ENCODE data around the gene PTPRM. TPM values are rescaled to one million over a fixed set of nuclear protein-coding genes. Genes with fewer than 3 reads are reported as not detected.

PTPRM gene
- total and polyA plus RNA-seq, 12 donors, result 31.7 to 116 (median 61.2) TPM

DNA sequence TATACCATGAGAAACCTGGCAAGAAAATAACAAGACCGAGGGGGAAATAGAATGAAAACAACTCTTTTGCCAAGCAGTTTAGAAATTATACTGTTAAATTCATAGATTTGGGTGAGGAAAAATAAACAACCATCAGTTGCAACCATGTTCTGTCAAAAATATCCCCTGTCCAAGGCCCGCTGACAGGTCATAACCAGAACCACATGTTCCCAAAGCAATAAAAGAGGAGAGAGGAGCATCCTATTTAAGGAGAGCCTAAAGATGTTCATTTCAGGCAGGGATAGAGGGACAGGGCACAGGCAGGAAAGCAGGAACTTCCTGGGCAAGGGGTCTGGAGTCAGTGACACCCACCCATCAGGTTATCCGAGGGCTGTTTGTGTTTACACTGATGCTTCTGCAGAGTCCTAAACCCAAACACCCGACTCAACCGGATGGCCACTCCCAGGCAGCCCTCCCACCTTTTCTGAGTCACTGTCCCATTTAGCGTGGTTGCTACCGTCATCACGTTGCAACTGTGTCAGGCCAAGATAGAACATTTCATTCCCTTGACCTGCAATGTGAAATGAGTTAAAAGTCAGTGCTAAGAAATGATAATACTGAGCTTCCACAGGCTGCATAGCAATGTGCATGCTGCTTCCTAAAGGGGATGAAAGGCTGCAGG lies 573.9 kb downstream of the PTPRM start:
- no peaks in the 10 kb centered on the region for H3K27me3 ChIP-seq
- H3K4me1 ChIP-seq (replicated peaks in 1 of 2), result peaks cover 9 to 27% of the 10 kb centered on the region in 2 donors
- H3K9me3 ChIP-seq (replicated peaks in 1 of 3), result no peaks in the 10 kb centered on the region
- peak overlapping the region in 3 of 5 donors; percentile 60 to 76 (median 63) for H3K27ac ChIP-seq
- peak; percentile 69 to 92 (median 83) for DNase-seq
- TF ChIP-seq POLR2A (IDR thresholded peaks at IDR 0.05), result no peak
- TF ChIP-seq, protein P1, sequence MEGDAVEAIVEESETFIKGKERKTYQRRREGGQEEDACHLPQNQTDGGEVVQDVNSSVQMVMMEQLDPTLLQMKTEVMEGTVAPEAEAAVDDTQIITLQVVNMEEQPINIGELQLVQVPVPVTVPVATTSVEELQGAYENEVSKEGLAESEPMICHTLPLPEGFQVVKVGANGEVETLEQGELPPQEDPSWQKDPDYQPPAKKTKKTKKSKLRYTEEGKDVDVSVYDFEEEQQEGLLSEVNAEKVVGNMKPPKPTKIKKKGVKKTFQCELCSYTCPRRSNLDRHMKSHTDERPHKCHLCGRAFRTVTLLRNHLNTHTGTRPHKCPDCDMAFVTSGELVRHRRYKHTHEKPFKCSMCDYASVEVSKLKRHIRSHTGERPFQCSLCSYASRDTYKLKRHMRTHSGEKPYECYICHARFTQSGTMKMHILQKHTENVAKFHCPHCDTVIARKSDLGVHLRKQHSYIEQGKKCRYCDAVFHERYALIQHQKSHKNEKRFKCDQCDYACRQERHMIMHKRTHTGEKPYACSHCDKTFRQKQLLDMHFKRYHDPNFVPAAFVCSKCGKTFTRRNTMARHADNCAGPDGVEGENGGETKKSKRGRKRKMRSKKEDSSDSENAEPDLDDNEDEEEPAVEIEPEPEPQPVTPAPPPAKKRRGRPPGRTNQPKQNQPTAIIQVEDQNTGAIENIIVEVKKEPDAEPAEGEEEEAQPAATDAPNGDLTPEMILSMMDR (IDR thresholded peaks at IDR 0.05), result no peak
- intact Hi-C loops (cut with DNase I), result no loop called here
- no peak overlapping the region for H3K4me3 ChIP-seq
- WGBS, 4 donors, result 30 to 53% (median 46%) methylated on average over 8 of the region's 8 CpGs
- no peaks in the 10 kb centered on the region for H3K36me3 ChIP-seq (replicated peaks in 1 of 2)

DNA sequence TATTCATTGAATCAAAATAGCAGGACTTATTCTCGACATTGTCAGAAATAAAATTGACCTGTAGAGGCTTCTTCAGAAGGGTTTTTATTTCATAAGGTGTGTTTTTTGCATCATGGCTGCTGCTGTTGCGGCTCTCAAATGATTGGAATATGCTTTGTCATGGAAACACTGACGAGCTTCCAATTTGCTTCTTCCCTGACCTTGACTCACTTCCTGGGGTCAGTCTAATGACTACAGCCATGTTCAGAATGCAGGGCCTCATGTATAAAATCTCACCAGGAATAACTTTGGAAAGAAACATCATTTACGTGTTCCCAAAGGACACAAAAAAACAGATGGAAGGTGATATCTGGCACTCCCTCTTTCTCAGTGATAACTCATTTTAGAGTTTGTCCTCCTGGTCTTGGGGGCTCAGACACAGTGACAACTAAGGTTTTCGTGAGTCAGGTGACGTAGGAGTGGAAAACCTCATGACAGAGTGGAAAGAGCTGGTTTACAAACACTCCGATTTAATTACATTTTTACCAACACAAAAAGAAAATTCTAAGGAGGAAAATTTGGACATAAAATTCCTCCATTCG lies 575.1 kb downstream of the PTPRM start:
- Histone ChIP-seq H3K4me1 (replicated peaks in 1 of 2) (peaks cover 9 to 27% of the 10 kb centered on the region in 2 donors), H3K36me3 (replicated peaks in 1 of 2) (no peaks in the 10 kb centered on the region), H3K27me3 (no peaks in the 10 kb centered on the region), H3K4me3 (no peak overlapping the region), H3K9me3 (replicated peaks in 1 of 3) (no peaks in the 10 kb centered on the region), H3K27ac (peak overlapping the region in 1 of 5 donors; percentile 76)
- TF ChIP-seq, protein P1 (IDR thresholded peaks at IDR 0.05), result no peak
- TF ChIP-seq POLR2A (IDR thresholded peaks at IDR 0.05), result no peak
- peak in 1 of 7 donors; percentile 24 for DNase-seq
- WGBS, 4 donors, result 65 to 78% (median 75%) methylated on average over 8 of the region's 8 CpGs
- intact Hi-C loops (cut with DNase I), result no loop called here

DNA sequence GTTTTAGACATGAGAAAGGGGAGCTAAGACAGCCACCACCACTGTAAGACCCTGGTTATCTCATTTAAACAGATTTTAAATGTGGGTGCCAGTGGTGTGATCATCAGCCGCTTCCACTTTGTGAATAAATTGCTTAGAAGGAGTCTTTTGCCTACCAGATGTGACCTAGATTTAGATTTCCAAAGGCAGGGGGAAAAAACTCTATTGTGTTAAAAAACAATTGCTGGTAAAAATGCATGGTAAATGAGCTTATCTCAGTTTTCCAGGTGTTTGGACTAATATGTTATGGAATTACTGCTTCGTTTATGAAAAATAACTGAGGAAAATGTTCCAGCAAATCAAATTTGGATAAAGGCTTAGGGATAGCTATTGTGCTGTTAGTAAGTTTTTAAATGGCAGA lies 575.8 kb downstream of the PTPRM start:
- 79 to 93% (median 83%) methylated on average over 2 of the region's 2 CpGs for WGBS, 4 donors
- no peaks in the 10 kb centered on the region for H3K9me3 ChIP-seq (replicated peaks in 1 of 3)
- peaks cover 9 to 27% of the 10 kb centered on the region in 2 donors for H3K4me1 ChIP-seq (replicated peaks in 1 of 2)
- H3K27ac ChIP-seq, result no peak overlapping the region
- DNase-seq, result no peak
- intact Hi-C loops (cut with DNase I), result no loop called here
- H3K4me3 ChIP-seq, result no peak overlapping the region
- no peaks in the 10 kb centered on the region for H3K36me3 ChIP-seq (replicated peaks in 1 of 2)
- TF ChIP-seq POLR2A (IDR thresholded peaks at IDR 0.05), result no peak
- TF ChIP-seq, protein P1 (IDR thresholded peaks at IDR 0.05), result no peak
- no peaks in the 10 kb centered on the region for H3K27me3 ChIP-seq

DNA sequence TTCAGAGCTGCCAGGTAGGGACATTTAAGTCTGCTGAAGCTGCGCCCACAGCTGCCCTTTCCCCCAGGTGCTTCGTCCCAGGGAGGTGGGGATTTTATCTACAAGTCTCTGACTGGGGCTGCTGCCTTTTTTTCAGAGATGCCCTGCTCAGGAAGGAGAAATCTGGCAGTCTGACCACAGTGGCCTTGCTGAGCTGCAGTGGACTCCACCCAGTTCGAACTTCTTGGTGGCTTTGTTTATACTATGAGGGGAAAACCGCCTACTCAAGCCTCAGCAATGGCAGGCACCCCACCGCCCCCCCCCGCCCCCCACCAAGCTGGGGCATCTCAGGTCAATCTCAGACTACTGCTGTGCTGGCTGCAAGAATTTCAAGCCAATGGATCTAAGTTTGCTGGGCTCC lies 584.1 kb downstream of the PTPRM start:
- Histone ChIP-seq H3K4me3 (no peak overlapping the region), H3K4me1 (replicated peaks in 1 of 2) (no peaks in the 10 kb centered on the region), H3K9me3 (replicated peaks in 1 of 3) (no peaks in the 10 kb centered on the region), H3K36me3 (replicated peaks in 1 of 2) (no peaks in the 10 kb centered on the region), H3K27me3 (no peaks in the 10 kb centered on the region), H3K27ac (no peak overlapping the region)
- WGBS, 4 donors, result 72 to 80% (median 75%) methylated on average over 3 to 6 of the region's 6 CpGs
- DNase-seq, result no peak
- intact Hi-C loops (cut with DNase I), result no loop called here
- TF ChIP-seq, protein P1 (IDR thresholded peaks at IDR 0.05), result no peak
- no peak for TF ChIP-seq POLR2A (IDR thresholded peaks at IDR 0.05)
